GM23338 (cell line): Measurements from ENCODE around the gene GFRA1.

Experiments used
- CREB1 ChIP-seq: fragments of 250-450 bp; sonication (Bioruptor Pico); IDR thresholded peaks from 2 replicates; pipeline ENCODE4 v1.5.0; 2020; ENCODE audit warnings: low read depth, mild to moderate bottlenecking, moderate library complexity
- ETS1 ChIP-seq: IDR thresholded peaks from 2 replicates; pipeline ENCODE4 v1.6.1; 2016; ENCODE audit warnings: antibody characterized with exemption
- EZH2 ChIP-seq: fragments of 200-600 bp; sonication (generic); IDR thresholded peaks from one replicate; pipeline ENCODE4 v1.8.0; 2017; ENCODE audit warnings: antibody characterized with exemption, mild to moderate bottlenecking, low read depth; ENCODE audit not compliant: unreplicated experiment
- EZH2phosphoT487 ChIP-seq: fragments of 200-600 bp; sonication (generic); IDR thresholded peaks from one replicate; pipeline ENCODE4 v1.8.1; 2018; ENCODE audit warnings: antibody characterized with exemption; ENCODE audit not compliant: unreplicated experiment
- NANOG ChIP-seq: IDR thresholded peaks from 2 replicates; pipeline ENCODE4 v1.6.1; 2016; ENCODE audit warnings: antibody characterized with exemption, borderline replicate concordance
- POLR2AphosphoS5 ChIP-seq: IDR thresholded peaks from 2 replicates; pipeline ENCODE4 v1.6.1; 2016; ENCODE audit warnings: antibody characterized with exemption, low read depth
- ZNF114 ChIP-seq: fragments of 250-450 bp; sonication (Bioruptor Pico); IDR thresholded peaks from 2 replicates; pipeline ENCODE4 v1.5.0; 2020; ENCODE audit warnings: mild to moderate bottlenecking, moderate library complexity
- ZNF331 ChIP-seq: fragments of 250-450 bp; sonication (Bioruptor Pico); IDR thresholded peaks from 2 replicates; pipeline ENCODE4 v1.5.0; 2020; ENCODE audit warnings: low read depth, mild to moderate bottlenecking, moderate library complexity
- TF ChIP-seq, protein P1 (sequence below), 2 experiments: fragments of 200-600 bp in 1 of 2; sonication (generic) in 1 of 2; conservative IDR thresholded peaks; 2 replicates each; pipeline versions ENCODE4 v1.5.1 to v1.6.1; 2016 to 2017; ENCODE audit warnings: antibody characterized with exemption in 2 of 2, low read depth in 2 of 2, mild to moderate bottlenecking in 2 of 2, moderate library complexity in 1 of 2
- TF ChIP-seq, protein P2 (sequence below): IDR thresholded peaks from one replicate; pipeline ENCODE4 v1.6.1; 2018; ENCODE audit warnings: antibody characterized with exemption; ENCODE audit not compliant: unreplicated experiment
- TF ChIP-seq, protein P3 (sequence below): fragments of 250-450 bp; sonication (Bioruptor Pico); IDR thresholded peaks from 2 replicates; pipeline ENCODE4 v1.5.0; 2020; ENCODE audit warnings: mild to moderate bottlenecking, moderate library complexity

DNA sequence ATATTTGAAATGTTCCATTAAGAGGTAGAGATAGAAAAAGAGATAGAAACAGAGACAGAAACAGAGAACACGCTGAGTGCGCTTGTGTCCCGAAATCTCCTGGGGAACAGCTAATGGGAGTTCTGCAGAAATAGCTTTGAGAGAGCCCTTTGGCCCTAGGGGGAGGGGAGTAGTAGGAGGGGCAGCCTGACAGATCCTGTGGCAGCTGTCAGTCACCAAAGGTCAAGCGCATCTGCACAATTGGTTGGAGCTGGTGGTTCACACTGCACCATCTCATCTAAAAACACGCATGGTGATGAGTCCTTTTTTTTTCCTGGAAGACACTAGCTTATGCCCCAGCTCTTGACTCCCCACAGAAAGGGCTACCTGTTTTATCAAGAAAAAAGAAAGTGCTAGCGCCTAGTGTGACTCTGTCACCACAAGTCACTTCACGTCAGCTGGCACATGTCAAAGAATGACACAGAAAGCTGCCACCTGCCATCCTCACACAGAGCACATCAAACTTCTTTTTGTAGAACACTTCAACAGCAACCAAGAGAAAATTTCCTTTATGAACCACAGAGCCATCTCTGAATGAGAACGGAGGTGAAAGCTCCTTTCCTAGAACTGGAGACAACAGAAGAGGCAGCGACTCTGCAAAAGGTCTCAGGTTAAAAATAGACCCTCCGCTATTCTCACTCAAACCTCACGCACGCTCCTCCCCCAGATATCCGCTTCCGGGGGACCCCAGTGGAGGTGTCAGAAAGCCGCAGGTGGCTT, 125.7 kb downstream of the GFRA1 start:
- TF ChIP-seq, protein P1, sequence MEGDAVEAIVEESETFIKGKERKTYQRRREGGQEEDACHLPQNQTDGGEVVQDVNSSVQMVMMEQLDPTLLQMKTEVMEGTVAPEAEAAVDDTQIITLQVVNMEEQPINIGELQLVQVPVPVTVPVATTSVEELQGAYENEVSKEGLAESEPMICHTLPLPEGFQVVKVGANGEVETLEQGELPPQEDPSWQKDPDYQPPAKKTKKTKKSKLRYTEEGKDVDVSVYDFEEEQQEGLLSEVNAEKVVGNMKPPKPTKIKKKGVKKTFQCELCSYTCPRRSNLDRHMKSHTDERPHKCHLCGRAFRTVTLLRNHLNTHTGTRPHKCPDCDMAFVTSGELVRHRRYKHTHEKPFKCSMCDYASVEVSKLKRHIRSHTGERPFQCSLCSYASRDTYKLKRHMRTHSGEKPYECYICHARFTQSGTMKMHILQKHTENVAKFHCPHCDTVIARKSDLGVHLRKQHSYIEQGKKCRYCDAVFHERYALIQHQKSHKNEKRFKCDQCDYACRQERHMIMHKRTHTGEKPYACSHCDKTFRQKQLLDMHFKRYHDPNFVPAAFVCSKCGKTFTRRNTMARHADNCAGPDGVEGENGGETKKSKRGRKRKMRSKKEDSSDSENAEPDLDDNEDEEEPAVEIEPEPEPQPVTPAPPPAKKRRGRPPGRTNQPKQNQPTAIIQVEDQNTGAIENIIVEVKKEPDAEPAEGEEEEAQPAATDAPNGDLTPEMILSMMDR (conservative IDR thresholded peaks at IDR 0.05; ENCODE audit: low read depth in 2 of 2) = no peak
- TF ChIP-seq EZH2 = no peak
- no peak for TF ChIP-seq CREB1 (CRISPR knock-in tag)
- TF ChIP-seq, protein P2, sequence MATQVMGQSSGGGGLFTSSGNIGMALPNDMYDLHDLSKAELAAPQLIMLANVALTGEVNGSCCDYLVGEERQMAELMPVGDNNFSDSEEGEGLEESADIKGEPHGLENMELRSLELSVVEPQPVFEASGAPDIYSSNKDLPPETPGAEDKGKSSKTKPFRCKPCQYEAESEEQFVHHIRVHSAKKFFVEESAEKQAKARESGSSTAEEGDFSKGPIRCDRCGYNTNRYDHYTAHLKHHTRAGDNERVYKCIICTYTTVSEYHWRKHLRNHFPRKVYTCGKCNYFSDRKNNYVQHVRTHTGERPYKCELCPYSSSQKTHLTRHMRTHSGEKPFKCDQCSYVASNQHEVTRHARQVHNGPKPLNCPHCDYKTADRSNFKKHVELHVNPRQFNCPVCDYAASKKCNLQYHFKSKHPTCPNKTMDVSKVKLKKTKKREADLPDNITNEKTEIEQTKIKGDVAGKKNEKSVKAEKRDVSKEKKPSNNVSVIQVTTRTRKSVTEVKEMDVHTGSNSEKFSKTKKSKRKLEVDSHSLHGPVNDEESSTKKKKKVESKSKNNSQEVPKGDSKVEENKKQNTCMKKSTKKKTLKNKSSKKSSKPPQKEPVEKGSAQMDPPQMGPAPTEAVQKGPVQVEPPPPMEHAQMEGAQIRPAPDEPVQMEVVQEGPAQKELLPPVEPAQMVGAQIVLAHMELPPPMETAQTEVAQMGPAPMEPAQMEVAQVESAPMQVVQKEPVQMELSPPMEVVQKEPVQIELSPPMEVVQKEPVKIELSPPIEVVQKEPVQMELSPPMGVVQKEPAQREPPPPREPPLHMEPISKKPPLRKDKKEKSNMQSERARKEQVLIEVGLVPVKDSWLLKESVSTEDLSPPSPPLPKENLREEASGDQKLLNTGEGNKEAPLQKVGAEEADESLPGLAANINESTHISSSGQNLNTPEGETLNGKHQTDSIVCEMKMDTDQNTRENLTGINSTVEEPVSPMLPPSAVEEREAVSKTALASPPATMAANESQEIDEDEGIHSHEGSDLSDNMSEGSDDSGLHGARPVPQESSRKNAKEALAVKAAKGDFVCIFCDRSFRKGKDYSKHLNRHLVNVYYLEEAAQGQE = no peak
- no peak for TF ChIP-seq POLR2AphosphoS5
- no peak for TF ChIP-seq EZH2phosphoT487
- no peak for TF ChIP-seq ZNF114 (CRISPR knock-in tag)
- TF ChIP-seq ETS1 = no peak
- TF ChIP-seq NANOG = no peak
- TF ChIP-seq, protein P3, sequence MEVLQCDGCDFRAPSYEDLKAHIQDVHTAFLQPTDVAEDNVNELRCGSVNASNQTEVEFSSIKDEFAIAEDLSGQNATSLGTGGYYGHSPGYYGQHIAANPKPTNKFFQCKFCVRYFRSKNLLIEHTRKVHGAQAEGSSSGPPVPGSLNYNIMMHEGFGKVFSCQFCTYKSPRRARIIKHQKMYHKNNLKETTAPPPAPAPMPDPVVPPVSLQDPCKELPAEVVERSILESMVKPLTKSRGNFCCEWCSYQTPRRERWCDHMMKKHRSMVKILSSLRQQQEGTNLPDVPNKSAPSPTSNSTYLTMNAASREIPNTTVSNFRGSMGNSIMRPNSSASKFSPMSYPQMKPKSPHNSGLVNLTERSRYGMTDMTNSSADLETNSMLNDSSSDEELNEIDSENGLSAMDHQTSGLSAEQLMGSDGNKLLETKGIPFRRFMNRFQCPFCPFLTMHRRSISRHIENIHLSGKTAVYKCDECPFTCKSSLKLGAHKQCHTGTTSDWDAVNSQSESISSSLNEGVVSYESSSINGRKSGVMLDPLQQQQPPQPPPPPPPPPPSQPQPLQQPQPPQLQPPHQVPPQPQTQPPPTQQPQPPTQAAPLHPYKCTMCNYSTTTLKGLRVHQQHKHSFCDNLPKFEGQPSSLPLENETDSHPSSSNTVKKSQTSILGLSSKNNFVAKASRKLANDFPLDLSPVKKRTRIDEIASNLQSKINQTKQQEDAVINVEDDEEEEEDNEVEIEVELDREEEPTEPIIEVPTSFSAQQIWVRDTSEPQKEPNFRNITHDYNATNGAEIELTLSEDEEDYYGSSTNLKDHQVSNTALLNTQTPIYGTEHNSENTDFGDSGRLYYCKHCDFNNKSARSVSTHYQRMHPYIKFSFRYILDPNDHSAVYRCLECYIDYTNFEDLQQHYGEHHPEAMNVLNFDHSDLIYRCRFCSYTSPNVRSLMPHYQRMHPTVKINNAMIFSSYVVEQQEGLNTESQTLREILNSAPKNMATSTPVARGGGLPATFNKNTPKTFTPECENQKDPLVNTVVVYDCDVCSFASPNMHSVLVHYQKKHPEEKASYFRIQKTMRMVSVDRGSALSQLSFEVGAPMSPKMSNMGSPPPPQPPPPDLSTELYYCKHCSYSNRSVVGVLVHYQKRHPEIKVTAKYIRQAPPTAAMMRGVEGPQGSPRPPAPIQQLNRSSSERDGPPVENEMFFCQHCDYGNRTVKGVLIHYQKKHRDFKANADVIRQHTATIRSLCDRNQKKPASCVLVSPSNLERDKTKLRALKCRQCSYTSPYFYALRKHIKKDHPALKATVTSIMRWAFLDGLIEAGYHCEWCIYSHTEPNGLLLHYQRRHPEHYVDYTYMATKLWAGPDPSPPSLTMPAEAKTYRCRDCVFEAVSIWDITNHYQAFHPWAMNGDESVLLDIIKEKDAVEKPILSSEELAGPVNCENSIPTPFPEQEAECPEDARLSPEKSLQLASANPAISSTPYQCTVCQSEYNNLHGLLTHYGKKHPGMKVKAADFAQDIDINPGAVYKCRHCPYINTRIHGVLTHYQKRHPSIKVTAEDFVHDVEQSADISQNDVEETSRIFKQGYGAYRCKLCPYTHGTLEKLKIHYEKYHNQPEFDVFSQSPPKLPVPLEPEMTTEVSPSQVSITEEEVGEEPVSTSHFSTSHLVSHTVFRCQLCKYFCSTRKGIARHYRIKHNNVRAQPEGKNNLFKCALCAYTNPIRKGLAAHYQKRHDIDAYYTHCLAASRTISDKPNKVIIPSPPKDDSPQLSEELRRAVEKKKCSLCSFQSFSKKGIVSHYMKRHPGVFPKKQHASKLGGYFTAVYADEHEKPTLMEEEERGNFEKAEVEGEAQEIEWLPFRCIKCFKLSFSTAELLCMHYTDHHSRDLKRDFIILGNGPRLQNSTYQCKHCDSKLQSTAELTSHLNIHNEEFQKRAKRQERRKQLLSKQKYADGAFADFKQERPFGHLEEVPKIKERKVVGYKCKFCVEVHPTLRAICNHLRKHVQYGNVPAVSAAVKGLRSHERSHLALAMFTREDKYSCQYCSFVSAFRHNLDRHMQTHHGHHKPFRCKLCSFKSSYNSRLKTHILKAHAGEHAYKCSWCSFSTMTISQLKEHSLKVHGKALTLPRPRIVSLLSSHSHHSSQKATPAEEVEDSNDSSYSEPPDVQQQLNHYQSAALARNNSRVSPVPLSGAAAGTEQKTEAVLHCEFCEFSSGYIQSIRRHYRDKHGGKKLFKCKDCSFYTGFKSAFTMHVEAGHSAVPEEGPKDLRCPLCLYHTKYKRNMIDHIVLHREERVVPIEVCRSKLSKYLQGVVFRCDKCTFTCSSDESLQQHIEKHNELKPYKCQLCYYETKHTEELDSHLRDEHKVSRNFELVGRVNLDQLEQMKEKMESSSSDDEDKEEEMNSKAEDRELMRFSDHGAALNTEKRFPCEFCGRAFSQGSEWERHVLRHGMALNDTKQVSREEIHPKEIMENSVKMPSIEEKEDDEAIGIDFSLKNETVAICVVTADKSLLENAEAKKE = no peak
- no peak for TF ChIP-seq ZNF331 (CRISPR knock-in tag)
